ENCODE measurements around the gene KCNJ9.

GRCh38 chr1:160137216-160137862 lies 56.0 kb downstream of the KCNJ9 start:
- TF ChIP-seq CTCF (IDR thresholded peaks at IDR 0.05), result no peak
- TF ChIP-seq EZH2 (IDR thresholded peaks at IDR 0.05; ENCODE audit: borderline replicate concordance, insufficient read depth, low read depth, low read length, poor library complexity, severe bottlenecking), result no peak
